Uterus (tissue), 4 donors: Measurements from ENCODE around the gene NPR1. TPM values are rescaled to one million over a fixed set of nuclear protein-coding genes. Genes with fewer than 3 reads are reported as not detected.

Source experiments
- DNase-seq, 2 donors: peaks; one replicate each; pipeline ENCODE4 v3.0.0-alpha.2; 2019 to 2020
- H3K27ac ChIP-seq, 2 donors: fragments of 200-600 bp; sonication (generic); 1 replicate in 1 of 2; 2 replicates in 1 of 2; pipeline ENCODE4 v1.5.1; 2016 to 2018
- H3K27me3 ChIP-seq, 2 donors: fragments of 200-600 bp; sonication (generic); one replicate each; pipeline ENCODE4 v1.5.1; 2018 to 2019; ENCODE audit warnings: control low read depth in 1 of 2
- H3K36me3 ChIP-seq, 2 donors: fragments of 200-600 bp; sonication (generic); one replicate each; pipeline ENCODE4 v1.5.1; 2019; ENCODE audit warnings: control low read depth in 1 of 2
- H3K4me1 ChIP-seq, 2 donors: fragments of 200-600 bp; sonication (generic); one replicate each; pipeline ENCODE4 v1.5.1; 2018 to 2019; ENCODE audit warnings: control low read depth in 1 of 2
- H3K4me3 ChIP-seq, 2 donors: fragments of 200-600 bp; sonication (generic); 1 replicate in 1 of 2; 2 replicates in 1 of 2; pipeline ENCODE4 v1.5.1; 2018 to 2019; ENCODE audit warnings: mild to moderate bottlenecking in 1 of 2
- H3K9me3 ChIP-seq, 2 donors: fragments of 200-600 bp; sonication (generic); one replicate each; pipeline ENCODE4 v1.5.1; 2019; ENCODE audit warnings: control low read depth in 1 of 2
- POLR2A ChIP-seq, 2 donors: fragments of 450-650 bp; IDR thresholded peaks; one replicate each; pipeline ENCODE4 v1.6.1; 2016; ENCODE audit warnings: antibody characterized with exemption in 2 of 2, mild to moderate bottlenecking in 1 of 2, moderate library complexity in 1 of 2
- intact Hi-C: fragments of 100-400 bp; cut with DNase I; formaldehyde crosslinking; loops from one replicate; pipeline ENCODE4 v1.15.1; 2023; ENCODE audit warnings: low total_unique reads
- total RNA-seq, 4 donors: library from RNA; depleted of rRNA in 3 of 4; stranded (reverse); fragments of >200 nt in 3 of 4; gene quantifications; one replicate each; pipeline versions ENCODE4 v1.1.0 to v1.2.4, GENCODE V29; 2014 to 2023
- TF ChIP-seq, protein P1 (sequence below), 4 experiments: fragments of 200-600 bp in 2 of 4; fragments of 450-650 bp in 2 of 4; sonication (generic) in 2 of 4; IDR thresholded peaks; one replicate each; pipeline ENCODE4 v1.5.1; 2016 to 2019; ENCODE audit warnings: antibody characterized with exemption in 4 of 4, mild to moderate bottlenecking in 2 of 4, moderate library complexity in 1 of 4
- donor health status: DM: yes; HTN: yes; CAD: no.

The NPR1 gene
- total RNA-seq, 4 donors from 2014 or later, result 34.1 to 74.0 (median 50.8) TPM

DNA sequence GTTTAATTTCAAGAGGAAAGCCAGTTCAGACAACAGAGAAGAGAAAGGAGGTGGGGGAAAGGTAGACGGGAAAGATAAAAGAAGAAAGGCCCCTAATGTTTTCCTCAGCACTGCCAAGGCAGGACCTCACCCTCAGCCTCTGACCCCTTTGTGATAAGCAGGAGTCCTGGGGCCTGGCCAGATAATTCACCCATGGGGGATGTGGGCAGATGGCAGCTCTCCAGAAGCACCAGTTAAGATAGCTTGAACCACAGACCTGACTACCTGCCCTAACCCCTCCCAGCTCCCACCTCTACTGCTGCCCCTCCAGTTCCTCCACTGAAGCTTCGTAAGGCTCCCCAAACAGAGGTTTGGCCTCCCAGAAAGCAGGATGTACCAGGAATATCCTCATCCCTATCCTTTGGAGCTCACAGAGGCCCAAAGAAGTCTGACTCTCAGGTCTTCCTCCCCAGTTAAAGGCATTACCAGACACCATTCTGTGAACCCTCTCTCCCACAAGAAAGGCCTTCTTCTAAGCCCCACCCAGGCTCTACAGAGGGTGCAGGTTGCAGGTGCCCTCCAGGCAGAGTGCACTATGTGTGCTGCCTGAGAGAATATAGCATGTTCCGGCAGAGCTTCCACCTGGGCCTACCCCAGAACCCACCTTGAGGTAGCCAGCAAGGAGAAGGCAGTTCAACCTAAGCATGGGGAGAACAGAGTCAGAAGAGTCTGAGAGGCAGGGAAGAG, 29.2 kb upstream of the NPR1 start:
- intact Hi-C loops, result no loop called here
- H3K9me3 ChIP-seq, result no peaks in the 10 kb centered on the region
- no peak for TF ChIP-seq POLR2A (IDR thresholded peaks at IDR 0.05)
- TF ChIP-seq, protein P1, sequence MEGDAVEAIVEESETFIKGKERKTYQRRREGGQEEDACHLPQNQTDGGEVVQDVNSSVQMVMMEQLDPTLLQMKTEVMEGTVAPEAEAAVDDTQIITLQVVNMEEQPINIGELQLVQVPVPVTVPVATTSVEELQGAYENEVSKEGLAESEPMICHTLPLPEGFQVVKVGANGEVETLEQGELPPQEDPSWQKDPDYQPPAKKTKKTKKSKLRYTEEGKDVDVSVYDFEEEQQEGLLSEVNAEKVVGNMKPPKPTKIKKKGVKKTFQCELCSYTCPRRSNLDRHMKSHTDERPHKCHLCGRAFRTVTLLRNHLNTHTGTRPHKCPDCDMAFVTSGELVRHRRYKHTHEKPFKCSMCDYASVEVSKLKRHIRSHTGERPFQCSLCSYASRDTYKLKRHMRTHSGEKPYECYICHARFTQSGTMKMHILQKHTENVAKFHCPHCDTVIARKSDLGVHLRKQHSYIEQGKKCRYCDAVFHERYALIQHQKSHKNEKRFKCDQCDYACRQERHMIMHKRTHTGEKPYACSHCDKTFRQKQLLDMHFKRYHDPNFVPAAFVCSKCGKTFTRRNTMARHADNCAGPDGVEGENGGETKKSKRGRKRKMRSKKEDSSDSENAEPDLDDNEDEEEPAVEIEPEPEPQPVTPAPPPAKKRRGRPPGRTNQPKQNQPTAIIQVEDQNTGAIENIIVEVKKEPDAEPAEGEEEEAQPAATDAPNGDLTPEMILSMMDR (IDR thresholded peaks at IDR 0.05), result no peak
- DNase-seq, result no peak
- H3K36me3 ChIP-seq, result no peaks in the 10 kb centered on the region
- no peak overlapping the region for H3K4me3 ChIP-seq
- no peaks in the 10 kb centered on the region for H3K4me1 ChIP-seq
- peak overlapping the region in 1 of 2 donors; percentile 17 for H3K27ac ChIP-seq
- no peaks in the 10 kb centered on the region for H3K27me3 ChIP-seq

DNA sequence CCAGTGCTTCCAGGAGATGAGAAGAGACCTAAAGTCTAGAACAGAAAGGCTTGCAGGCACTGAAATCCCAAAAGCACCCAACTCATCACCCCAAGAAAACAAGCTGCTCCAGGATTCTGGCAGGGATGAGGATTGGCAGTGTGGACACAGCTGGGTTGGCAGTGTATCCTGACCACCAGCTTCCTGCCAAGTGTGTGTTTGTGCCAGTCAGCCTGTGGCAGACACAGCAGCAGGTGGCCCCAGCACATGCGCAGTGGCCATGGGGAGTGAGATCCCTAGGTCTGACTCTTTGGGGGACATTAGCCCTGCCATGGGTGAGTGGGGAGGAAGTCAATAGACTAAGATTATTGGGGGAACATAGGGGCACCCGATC, 28.6 kb upstream of the NPR1 start:
- peak overlapping the region in 1 of 2 donors; percentile 17 for H3K27ac ChIP-seq
- no peak for DNase-seq

DNA sequence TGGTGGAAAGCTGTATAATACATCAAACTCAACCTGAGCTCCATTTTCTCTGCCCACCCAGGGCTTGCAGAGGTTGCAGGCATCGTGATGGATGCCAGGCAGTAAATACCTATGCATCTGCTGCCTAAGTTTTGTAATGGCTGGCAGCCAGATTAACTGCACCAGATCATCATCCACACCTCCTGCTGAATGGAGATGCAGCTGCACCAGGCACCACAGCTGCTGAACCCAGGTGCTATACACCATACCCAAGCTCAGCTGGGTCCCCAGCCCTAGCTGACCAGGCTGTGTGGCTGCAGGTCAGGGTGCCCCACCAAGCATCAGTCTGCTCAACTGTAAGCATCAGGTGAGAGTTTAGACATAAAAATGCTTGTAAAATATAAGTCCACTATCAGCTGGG, 26.7 kb upstream of the NPR1 start:
- no peak overlapping the region for H3K27ac ChIP-seq
- H3K4me1 ChIP-seq, result no peaks in the 10 kb centered on the region
- no peak overlapping the region for H3K4me3 ChIP-seq
- intact Hi-C loops, result no loop called here
- TF ChIP-seq POLR2A (IDR thresholded peaks at IDR 0.05), result no peak
- TF ChIP-seq, protein P1 (IDR thresholded peaks at IDR 0.05), result no peak
- no peaks in the 10 kb centered on the region for H3K27me3 ChIP-seq
- H3K36me3 ChIP-seq, result no peaks in the 10 kb centered on the region
- DNase-seq, result no peak
- no peaks in the 10 kb centered on the region for H3K9me3 ChIP-seq

More for the DNA sequence above, 28.6 kb upstream of the NPR1 start:
- TF ChIP-seq, protein P1 (IDR thresholded peaks at IDR 0.05), result no peak
- TF ChIP-seq POLR2A (IDR thresholded peaks at IDR 0.05), result no peak
- Histone ChIP-seq H3K27me3 (no peaks in the 10 kb centered on the region), H3K4me3 (no peak overlapping the region), H3K4me1 (no peaks in the 10 kb centered on the region), H3K36me3 (no peaks in the 10 kb centered on the region), H3K9me3 (no peaks in the 10 kb centered on the region)
- intact Hi-C loops, result no loop called here

DNA sequence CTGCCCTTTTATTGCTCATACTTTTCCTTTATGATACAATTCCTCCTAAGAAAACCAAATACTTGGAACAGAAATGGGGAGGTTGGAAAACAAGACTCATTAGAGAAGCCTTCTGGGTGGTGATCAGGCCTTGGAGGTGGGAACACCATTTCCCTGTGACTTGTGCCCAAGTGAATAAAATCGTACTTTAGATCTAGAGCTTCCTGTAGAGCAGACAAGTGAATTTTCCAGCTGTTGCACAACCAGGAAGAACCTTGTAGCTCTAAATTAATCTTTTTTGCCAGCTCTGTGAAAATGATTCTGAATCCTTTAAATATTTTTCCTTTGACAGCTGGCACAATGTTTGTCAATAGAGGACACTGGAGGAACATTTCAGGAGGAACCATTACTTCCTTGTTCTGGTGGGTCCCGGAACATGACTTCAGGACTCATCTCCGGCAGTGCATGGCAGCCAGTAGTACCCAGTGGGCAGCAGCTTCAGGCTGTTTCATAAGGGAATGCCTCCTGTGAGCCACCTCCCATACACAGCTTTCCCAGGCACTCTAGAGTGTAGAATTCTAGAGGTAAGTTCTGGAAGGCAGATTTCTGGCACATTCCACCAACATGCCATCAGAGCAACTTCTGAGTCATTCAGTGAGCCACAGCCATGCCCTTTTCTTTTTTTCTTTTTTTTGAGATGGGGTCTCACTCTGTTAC, 25.5 kb upstream of the NPR1 start:
- Histone ChIP-seq H3K9me3 (no peaks in the 10 kb centered on the region), H3K27me3 (no peaks in the 10 kb centered on the region), H3K36me3 (no peaks in the 10 kb centered on the region), H3K4me1 (no peaks in the 10 kb centered on the region), H3K4me3 (no peak overlapping the region), H3K27ac (peak overlapping the region in 1 of 2 donors; percentile 0)
- intact Hi-C loops, result no loop called here
- DNase-seq, result no peak
- no peak for TF ChIP-seq POLR2A (IDR thresholded peaks at IDR 0.05)
- TF ChIP-seq, protein P1 (IDR thresholded peaks at IDR 0.05), result no peak

DNA sequence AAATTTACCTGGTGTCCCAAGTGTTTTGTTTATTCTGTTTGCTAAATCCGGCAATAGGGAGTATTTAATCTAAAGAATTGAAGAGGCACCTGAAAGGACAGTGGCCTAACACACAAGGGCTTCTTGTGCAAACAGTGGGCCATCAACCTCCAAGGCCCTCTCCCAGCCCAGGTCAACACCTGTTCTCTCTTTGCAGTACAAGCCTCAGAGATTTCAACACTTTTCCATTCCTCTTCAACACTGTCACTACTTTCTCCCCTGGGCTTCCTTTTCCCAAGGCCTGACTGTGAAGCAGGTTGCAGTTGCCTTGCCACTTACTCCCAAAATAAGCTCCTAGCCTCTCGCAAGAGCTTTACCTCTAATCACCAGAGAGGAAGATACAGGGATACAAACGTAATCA, 23.2 kb upstream of the NPR1 start:
- no peak for DNase-seq
- Histone ChIP-seq H3K4me3 (no peak overlapping the region), H3K9me3 (no peaks in the 10 kb centered on the region), H3K36me3 (no peaks in the 10 kb centered on the region), H3K27me3 (no peaks in the 10 kb centered on the region), H3K27ac (no peak overlapping the region), H3K4me1 (peaks cover 4 to 9% of the 10 kb centered on the region in 2 donors)
- intact Hi-C loops, result no loop called here
- TF ChIP-seq, protein P1 (IDR thresholded peaks at IDR 0.05), result no peak
- TF ChIP-seq POLR2A (IDR thresholded peaks at IDR 0.05), result no peak
